ENCODE results near the gene ARPC4.

DNA sequence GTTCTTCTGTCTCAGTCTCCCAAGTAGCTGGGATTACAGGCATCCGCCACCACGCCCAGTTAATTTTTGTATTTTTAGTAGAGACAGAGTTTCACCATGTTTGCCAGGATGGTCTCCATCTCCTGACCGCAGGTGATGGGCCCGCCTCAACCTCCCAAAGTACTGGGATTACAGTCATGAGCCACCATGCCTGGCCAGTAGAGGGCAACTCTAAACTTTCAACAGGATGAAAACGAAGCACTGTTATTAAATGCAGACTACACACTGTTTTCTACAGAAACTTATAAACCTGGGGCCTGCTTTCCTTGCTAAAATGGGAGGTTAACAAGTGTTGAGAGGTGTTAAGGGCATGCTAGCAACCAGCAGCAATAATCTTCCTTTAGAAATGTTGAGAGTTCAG lies 7.6 kb downstream of the ARPC4 start:
- TF ChIP-seq, protein P1, sequence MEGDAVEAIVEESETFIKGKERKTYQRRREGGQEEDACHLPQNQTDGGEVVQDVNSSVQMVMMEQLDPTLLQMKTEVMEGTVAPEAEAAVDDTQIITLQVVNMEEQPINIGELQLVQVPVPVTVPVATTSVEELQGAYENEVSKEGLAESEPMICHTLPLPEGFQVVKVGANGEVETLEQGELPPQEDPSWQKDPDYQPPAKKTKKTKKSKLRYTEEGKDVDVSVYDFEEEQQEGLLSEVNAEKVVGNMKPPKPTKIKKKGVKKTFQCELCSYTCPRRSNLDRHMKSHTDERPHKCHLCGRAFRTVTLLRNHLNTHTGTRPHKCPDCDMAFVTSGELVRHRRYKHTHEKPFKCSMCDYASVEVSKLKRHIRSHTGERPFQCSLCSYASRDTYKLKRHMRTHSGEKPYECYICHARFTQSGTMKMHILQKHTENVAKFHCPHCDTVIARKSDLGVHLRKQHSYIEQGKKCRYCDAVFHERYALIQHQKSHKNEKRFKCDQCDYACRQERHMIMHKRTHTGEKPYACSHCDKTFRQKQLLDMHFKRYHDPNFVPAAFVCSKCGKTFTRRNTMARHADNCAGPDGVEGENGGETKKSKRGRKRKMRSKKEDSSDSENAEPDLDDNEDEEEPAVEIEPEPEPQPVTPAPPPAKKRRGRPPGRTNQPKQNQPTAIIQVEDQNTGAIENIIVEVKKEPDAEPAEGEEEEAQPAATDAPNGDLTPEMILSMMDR (IDR thresholded peaks at IDR 0.05) = peak; percentile 31
- TF ChIP-seq NR3C1 (IDR thresholded peaks at IDR 0.05) (no peak), RAD21 (conservative IDR thresholded peaks at IDR 0.05 in 1 of 2, IDR thresholded peaks at IDR 0.05 in 1 of 2) (peak in 1 of 2 experiments; percentile 27; a peak in 2 of 5 replicates), TFCP2L1 (CRISPR knock-in tag; IDR thresholded peaks at IDR 0.05) (no peak), TP53 (CRISPR knock-in tag; IDR thresholded peaks at IDR 0.05) (no peak), POLR2A (IDR thresholded peaks at IDR 0.05; ENCODE audit: low read length) (no peak), HOXA7 (CRISPR knock-in tag; IDR thresholded peaks at IDR 0.05) (no peak), RFX5 (IDR thresholded peaks at IDR 0.05) (no peak), FOSL2 (IDR thresholded peaks at IDR 0.05) (no peak), FOSL2 (CRISPR knock-in tag; IDR thresholded peaks at IDR 0.05) (no peak), ZSCAN20 (CRISPR knock-in tag; IDR thresholded peaks at IDR 0.05) (no peak)
- TF ChIP-seq, protein P2, sequence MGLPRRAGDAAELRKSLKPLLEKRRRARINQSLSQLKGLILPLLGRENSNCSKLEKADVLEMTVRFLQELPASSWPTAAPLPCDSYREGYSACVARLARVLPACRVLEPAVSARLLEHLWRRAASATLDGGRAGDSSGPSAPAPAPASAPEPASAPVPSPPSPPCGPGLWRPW (IDR thresholded peaks at IDR 0.05) = no peak
- TF ChIP-seq, protein P3, sequence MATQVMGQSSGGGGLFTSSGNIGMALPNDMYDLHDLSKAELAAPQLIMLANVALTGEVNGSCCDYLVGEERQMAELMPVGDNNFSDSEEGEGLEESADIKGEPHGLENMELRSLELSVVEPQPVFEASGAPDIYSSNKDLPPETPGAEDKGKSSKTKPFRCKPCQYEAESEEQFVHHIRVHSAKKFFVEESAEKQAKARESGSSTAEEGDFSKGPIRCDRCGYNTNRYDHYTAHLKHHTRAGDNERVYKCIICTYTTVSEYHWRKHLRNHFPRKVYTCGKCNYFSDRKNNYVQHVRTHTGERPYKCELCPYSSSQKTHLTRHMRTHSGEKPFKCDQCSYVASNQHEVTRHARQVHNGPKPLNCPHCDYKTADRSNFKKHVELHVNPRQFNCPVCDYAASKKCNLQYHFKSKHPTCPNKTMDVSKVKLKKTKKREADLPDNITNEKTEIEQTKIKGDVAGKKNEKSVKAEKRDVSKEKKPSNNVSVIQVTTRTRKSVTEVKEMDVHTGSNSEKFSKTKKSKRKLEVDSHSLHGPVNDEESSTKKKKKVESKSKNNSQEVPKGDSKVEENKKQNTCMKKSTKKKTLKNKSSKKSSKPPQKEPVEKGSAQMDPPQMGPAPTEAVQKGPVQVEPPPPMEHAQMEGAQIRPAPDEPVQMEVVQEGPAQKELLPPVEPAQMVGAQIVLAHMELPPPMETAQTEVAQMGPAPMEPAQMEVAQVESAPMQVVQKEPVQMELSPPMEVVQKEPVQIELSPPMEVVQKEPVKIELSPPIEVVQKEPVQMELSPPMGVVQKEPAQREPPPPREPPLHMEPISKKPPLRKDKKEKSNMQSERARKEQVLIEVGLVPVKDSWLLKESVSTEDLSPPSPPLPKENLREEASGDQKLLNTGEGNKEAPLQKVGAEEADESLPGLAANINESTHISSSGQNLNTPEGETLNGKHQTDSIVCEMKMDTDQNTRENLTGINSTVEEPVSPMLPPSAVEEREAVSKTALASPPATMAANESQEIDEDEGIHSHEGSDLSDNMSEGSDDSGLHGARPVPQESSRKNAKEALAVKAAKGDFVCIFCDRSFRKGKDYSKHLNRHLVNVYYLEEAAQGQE (IDR thresholded peaks at IDR 0.05) = no peak
- TF ChIP-seq, protein P4, sequence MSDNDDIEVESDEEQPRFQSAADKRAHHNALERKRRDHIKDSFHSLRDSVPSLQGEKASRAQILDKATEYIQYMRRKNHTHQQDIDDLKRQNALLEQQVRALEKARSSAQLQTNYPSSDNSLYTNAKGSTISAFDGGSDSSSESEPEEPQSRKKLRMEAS (IDR thresholded peaks at IDR 0.05) = no peak
- TF ChIP-seq, protein P5, sequence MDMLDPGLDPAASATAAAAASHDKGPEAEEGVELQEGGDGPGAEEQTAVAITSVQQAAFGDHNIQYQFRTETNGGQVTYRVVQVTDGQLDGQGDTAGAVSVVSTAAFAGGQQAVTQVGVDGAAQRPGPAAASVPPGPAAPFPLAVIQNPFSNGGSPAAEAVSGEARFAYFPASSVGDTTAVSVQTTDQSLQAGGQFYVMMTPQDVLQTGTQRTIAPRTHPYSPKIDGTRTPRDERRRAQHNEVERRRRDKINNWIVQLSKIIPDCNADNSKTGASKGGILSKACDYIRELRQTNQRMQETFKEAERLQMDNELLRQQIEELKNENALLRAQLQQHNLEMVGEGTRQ (IDR thresholded peaks at IDR 0.05) = no peak

Data from A549 (cell line).